Neuronal stem cell (in vitro differentiated cells): ENCODE results near the gene ARHGAP32.
"Not testable (repeated sequence)": the region's sequence is repeated elsewhere in the genome, so short reads cannot be mapped to it uniquely, and the experiment has no call there.

Source experiments
- DNase-seq: peaks from one replicate; pipeline ENCODE4 v3.0.0-alpha.2; 2013; ENCODE audit warnings: low spot score
- H2AFZ ChIP-seq: one replicate; pipeline ENCODE4 v1.6.1; 2013; ENCODE audit warnings: mild to moderate bottlenecking, low read length, inconsistent platforms
- H2AK5ac ChIP-seq: 2 replicates; pipeline ENCODE4 v1.6.1; 2013; ENCODE audit warnings: low read depth, mild to moderate bottlenecking, inconsistent platforms, low read length, moderate library complexity, mixed read lengths
- H2BK120ac ChIP-seq: 2 replicates; pipeline ENCODE4 v1.6.1; 2013; ENCODE audit warnings: low read depth, mild to moderate bottlenecking, inconsistent platforms, low read length, moderate library complexity, mixed read lengths
- H2BK12ac ChIP-seq: one replicate; pipeline ENCODE4 v1.6.1; 2013; ENCODE audit warnings: low read length, inconsistent platforms
- H2BK15ac ChIP-seq: 2 replicates; pipeline ENCODE4 v1.6.1; 2013; ENCODE audit warnings: mild to moderate bottlenecking, low read length, inconsistent platforms, mixed read lengths
- H2BK5ac ChIP-seq: one replicate; pipeline ENCODE4 v1.6.1; 2013; ENCODE audit warnings: inconsistent platforms, mild to moderate bottlenecking, low read length, moderate library complexity
- H3K14ac ChIP-seq: one replicate; pipeline ENCODE4 v1.6.1; 2013; ENCODE audit warnings: low read length, inconsistent platforms
- H3K18ac ChIP-seq: 2 replicates; pipeline ENCODE4 v1.6.1; 2013; ENCODE audit warnings: low read length, inconsistent platforms
- H3K23ac ChIP-seq: 2 replicates; pipeline ENCODE4 v1.6.1; 2013; ENCODE audit warnings: low read depth, mild to moderate bottlenecking, mixed read lengths, low read length, inconsistent platforms; ENCODE audit not compliant: poor library complexity
- H3K27ac ChIP-seq: replicated peaks from 3 replicates; pipeline ENCODE4 v1.5.1; 2013; ENCODE audit warnings: low read length, inconsistent platforms
- H3K27me3 ChIP-seq, 3 experiments: 2 replicates each; pipeline ENCODE4 v1.6.1; 2013; ENCODE audit warnings: low read length in 3 of 3, mild to moderate bottlenecking in 2 of 3, inconsistent platforms in 1 of 3, low read depth in 1 of 3, mixed read lengths in 1 of 3, moderate library complexity in 1 of 3; ENCODE audit not compliant: control insufficient read depth in 3 of 3, insufficient read depth in 3 of 3
- H3K36me3 ChIP-seq, 2 donors: replicated peaks in 1 of 2; 2 replicates each; pipeline ENCODE4 v1.6.1; 2013; ENCODE audit warnings: low read length in 2 of 2; ENCODE audit not compliant: control insufficient read depth in 2 of 2, insufficient read depth in 2 of 2
- H3K4ac ChIP-seq: 2 replicates; pipeline ENCODE4 v1.6.1; 2013; ENCODE audit warnings: inconsistent platforms, mild to moderate bottlenecking, low read length, moderate library complexity
- H3K4me1 ChIP-seq, 2 donors: 1 replicate in 1 of 2; 2 replicates in 1 of 2; pipeline ENCODE4 v1.6.1; 2013; ENCODE audit warnings: low read length in 2 of 2, low read depth in 1 of 2; ENCODE audit not compliant: control insufficient read depth in 2 of 2, insufficient read depth in 1 of 2
- H3K4me2 ChIP-seq: one replicate; pipeline ENCODE4 v1.6.1; 2013; ENCODE audit warnings: mild to moderate bottlenecking, low read length, inconsistent platforms; ENCODE audit not compliant: insufficient read depth, poor library complexity, severe bottlenecking
- H3K4me3 ChIP-seq, 2 donors: 2 replicates each; pipeline ENCODE4 v1.5.1; 2013; ENCODE audit warnings: low read length in 2 of 2, mild to moderate bottlenecking in 2 of 2, inconsistent platforms in 1 of 2, moderate library complexity in 1 of 2
- H3K79me1 ChIP-seq: one replicate; pipeline ENCODE4 v1.6.1; 2013; ENCODE audit warnings: low read depth, mild to moderate bottlenecking, inconsistent platforms, low read length, moderate library complexity
- H3K9ac ChIP-seq: one replicate; pipeline ENCODE4 v1.6.1; 2013; ENCODE audit warnings: mild to moderate bottlenecking, low read depth, low read length, inconsistent platforms; ENCODE audit not compliant: poor library complexity
- H3K9me3 ChIP-seq, 2 donors: replicated peaks in 1 of 2; 2 replicates each; pipeline versions ENCODE3 to v1.6.1; 2013; ENCODE audit warnings: low read length in 2 of 2, mild to moderate bottlenecking in 2 of 2, inconsistent platforms in 1 of 2, low read depth in 1 of 2, mixed read lengths in 1 of 2, moderate library complexity in 1 of 2; ENCODE audit not compliant: control insufficient read depth in 2 of 2, insufficient read depth in 1 of 2
- H4K8ac ChIP-seq: one replicate; pipeline ENCODE4 v1.6.1; 2013; ENCODE audit warnings: low read depth, mild to moderate bottlenecking, inconsistent platforms, low read length, moderate library complexity
- H4K91ac ChIP-seq: one replicate; pipeline ENCODE4 v1.6.1; 2013; ENCODE audit warnings: low read length, low read depth, mild to moderate bottlenecking, inconsistent platforms; ENCODE audit not compliant: poor library complexity
- WGBS, 2 donors: extraction: QIAGEN DNeasy Blood & Tissue Kit; methylation state at CpG; one replicate each; pipeline ENCODE4 v1.1.7; 2013; ENCODE audit warnings: missing lambda C conversion rate in 2 of 2, mixed read lengths in 1 of 2; ENCODE audit not compliant: insufficient read length in 2 of 2, insufficient replicate concordance in 1 of 2; ENCODE audit errors: extremely low coverage in 2 of 2; 5-methylcytosine and 5-hydroxymethylcytosine counted together

ARHGAP32 gene

DNA sequence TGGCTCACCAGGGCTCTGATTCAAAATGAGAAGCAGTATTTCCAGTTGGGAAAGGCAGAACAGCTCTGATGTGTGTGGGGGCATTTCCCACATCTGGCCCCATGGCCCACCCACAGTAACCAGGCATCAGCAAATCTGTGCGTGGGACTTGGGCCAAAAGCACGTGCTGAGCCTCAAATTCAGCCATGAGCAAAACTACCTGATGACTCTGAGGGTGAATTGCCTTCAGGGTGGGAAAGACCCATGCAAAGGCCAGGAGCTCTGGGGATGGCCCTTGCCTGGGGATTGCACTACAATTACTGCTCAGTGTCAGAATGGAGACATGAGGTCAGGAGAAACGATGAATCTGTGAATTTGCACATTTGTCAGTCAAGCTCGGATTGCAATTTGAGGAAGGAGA lies 270.3 kb downstream of the ARHGAP32 start:
- Histone ChIP-seq H3K9ac (no peak overlapping the region), H3K4me1 (peaks cover 9 to 11% of the 10 kb centered on the region in 2 donors), H2BK12ac (no peak overlapping the region), H3K4me2 (no peak overlapping the region), H3K14ac (no peak overlapping the region), H3K27ac (no peak overlapping the region), H2BK5ac (no peak overlapping the region), H3K9me3 (peaks cover 0 to 2% of the 10 kb centered on the region in 2 donors), H3K18ac (no peak overlapping the region), H3K36me3 (no peaks in the 10 kb centered on the region), H3K4me3 (no peak overlapping the region), H3K4ac (no peak overlapping the region), H2AFZ (no peak overlapping the region), H4K91ac (no peak overlapping the region), H2AK5ac (no peak overlapping the region), H2BK15ac (no peak overlapping the region), H3K23ac (no peak overlapping the region), H3K27me3 (peaks cover under 1 to 46% (median 16%) of the 10 kb centered on the region in 3 experiments), H2BK120ac (no peak overlapping the region), H4K8ac (no peak overlapping the region), H3K79me1 (peaks cover 1% of the 10 kb centered on the region)
- DNase-seq, result no peak
- no CpG with 5 or more reads among the region's 4 CpGs for WGBS, 2 donors

DNA sequence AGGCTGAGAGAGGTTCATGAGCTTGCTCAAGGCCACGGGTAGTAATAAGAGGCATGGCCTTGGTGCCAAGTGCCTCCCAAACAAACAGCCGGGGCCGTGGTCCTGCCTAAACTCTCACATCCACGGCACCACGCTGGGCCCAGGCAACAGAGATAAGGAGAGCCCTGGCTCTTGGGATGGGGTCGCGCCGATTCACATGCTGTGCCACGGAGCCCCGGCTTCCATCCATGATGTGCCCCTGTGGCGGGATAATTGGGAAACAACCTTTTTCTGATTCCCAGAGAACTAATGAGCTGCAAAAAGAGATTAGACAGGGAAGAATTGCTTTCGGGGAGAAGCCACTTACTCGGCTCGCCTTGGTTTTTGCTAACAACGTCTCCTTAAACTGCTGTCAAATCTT lies 271.5 kb downstream of the ARHGAP32 start:
- Histone ChIP-seq H3K14ac (no peak overlapping the region), H2BK120ac (no peak overlapping the region), H3K36me3 (no peaks in the 10 kb centered on the region), H3K4ac (no peak overlapping the region), H3K27me3 (peaks cover 0 to 36% (median 7%) of the 10 kb centered on the region in 3 experiments), H3K23ac (peak overlapping the region; percentile 37), H3K18ac (no peak overlapping the region), H3K79me1 (peaks cover 1% of the 10 kb centered on the region), H2BK15ac (no peak overlapping the region), H3K9me3 (peaks cover 0 to 2% of the 10 kb centered on the region in 2 donors), H4K91ac (no peak overlapping the region), H3K4me3 (no peak overlapping the region), H4K8ac (no peak overlapping the region), H3K4me2 (no peak overlapping the region), H2BK5ac (no peak overlapping the region), H3K9ac (no peak overlapping the region), H2AK5ac (no peak overlapping the region), H2BK12ac (no peak overlapping the region), H3K27ac (no peak overlapping the region), H2AFZ (no peak overlapping the region), H3K4me1 (peaks cover 3 to 11% of the 10 kb centered on the region in 2 donors)
- WGBS, 2 donors, result no CpG with 5 or more reads among the region's 15 CpGs
- DNase-seq, result no peak

- H3K4me1 ChIP-seq, H3K4ac ChIP-seq, H3K9me3 ChIP-seq, H3K23ac ChIP-seq, H3K27ac ChIP-seq, H3K9ac ChIP-seq, H2BK120ac ChIP-seq, H2BK15ac ChIP-seq, H2AK5ac ChIP-seq, DNase-seq, H3K36me3 ChIP-seq, H3K14ac ChIP-seq, H3K4me3 ChIP-seq, H4K8ac ChIP-seq, H2BK12ac ChIP-seq, H4K91ac ChIP-seq, H2AFZ ChIP-seq, H3K18ac ChIP-seq, H3K79me1 ChIP-seq, H2BK5ac ChIP-seq, H3K4me2 ChIP-seq: not testable (repeated sequence)
- H3K27me3 ChIP-seq, result peaks cover 0 to 36% (median 3%) of the 10 kb centered on the region in 3 experiments
- WGBS, 2 donors, result no CpG with 5 or more reads among the region's 7 CpGs
Observed at GRCh38 chr11:128919635-128920034, 272.5 kb downstream of the ARHGAP32 start.

GRCh38 chr11:128919216-128919615 lies 272.9 kb downstream of the ARHGAP32 start:
- Histone ChIP-seq H3K4me1 (peaks cover 2 to 5% of the 10 kb centered on the region in 2 donors), H2BK120ac (no peak overlapping the region), H3K36me3 (no peaks in the 10 kb centered on the region), H3K79me1 (peaks cover 1% of the 10 kb centered on the region), H3K27ac (no peak overlapping the region), H2BK5ac (no peak overlapping the region), H3K4me2 (no peak overlapping the region), H2BK15ac (no peak overlapping the region), H3K9ac (no peak overlapping the region), H4K91ac (no peak overlapping the region), H3K9me3 (peaks cover 0 to 2% of the 10 kb centered on the region in 2 donors), H3K14ac (no peak overlapping the region), H3K27me3 (peaks cover 0 to 36% (median 0%) of the 10 kb centered on the region in 3 experiments), H3K4me3 (no peak overlapping the region), H3K23ac (no peak overlapping the region), H3K18ac (no peak overlapping the region), H4K8ac (no peak overlapping the region), H2AK5ac (peak overlapping the region; percentile 41), H2AFZ (no peak overlapping the region), H2BK12ac (no peak overlapping the region), H3K4ac (no peak overlapping the region)
- DNase-seq, result no peak
- no CpG with 5 or more reads among the region's 5 CpGs for WGBS, 2 donors
